ENCODE data around the gene GPRC5C.

Gene GPRC5C

DNA sequence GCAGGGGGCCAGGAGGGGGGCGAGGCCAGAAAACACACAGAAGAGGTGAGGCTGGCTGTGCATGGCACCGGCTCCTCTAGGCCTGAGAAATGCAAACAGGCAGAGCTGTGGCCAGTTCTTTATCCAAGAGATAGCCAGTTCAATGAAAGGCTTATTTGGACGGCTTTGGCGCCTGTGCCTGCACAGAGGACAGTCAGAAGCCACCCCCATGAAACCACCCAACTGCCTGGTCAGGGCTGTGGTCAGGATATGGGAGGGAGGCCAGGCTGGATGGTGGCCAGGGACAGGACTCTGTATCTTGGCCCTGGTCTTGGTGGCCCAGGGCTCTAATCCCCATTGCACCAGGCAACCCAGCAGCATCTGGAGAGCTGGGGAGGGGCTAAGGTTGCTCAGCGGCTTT lies 24.5 kb upstream of the GPRC5C start:
- no peak for DNase-seq

DNA sequence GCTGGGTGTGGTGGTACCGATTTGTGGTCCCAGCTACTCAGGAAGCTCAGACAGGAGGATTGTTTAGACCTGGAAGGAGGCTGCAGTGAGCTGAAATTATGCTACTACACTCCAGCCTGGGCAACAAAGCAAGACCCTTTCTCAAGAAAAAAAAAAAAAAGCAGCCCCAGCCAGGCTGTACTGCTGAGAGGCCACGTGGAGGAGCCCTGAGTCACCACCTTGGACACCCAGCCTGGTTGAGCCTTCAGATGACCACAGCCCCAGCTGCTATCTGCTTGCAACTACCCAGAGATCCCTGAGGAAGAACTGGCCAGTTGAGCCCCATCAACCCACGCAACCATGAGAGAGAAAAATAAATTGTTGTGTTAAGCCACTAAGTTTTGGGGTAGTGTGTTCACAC lies 23.6 kb upstream of the GPRC5C start:
- no peak for DNase-seq

DNA sequence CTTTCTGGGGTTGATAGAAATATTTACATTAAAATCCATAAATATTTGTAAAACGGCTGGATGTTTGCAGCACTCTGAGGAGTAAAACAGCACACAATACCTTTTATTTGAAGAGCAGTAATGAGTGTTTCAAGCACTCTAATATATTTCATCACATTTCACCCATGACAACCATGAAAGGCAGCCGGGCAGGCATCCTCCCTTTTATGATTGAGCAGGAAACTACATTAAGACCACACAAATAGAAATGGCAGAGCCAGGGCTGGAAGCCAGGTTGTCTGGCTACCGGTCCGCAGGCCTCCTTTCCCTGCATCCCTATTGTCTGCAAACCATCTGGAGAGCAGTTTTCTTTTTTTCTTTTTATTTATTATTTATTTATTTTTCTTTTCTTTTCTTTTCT lies 23.1 kb upstream of the GPRC5C start:
- DNase-seq, result no peak

DNA sequence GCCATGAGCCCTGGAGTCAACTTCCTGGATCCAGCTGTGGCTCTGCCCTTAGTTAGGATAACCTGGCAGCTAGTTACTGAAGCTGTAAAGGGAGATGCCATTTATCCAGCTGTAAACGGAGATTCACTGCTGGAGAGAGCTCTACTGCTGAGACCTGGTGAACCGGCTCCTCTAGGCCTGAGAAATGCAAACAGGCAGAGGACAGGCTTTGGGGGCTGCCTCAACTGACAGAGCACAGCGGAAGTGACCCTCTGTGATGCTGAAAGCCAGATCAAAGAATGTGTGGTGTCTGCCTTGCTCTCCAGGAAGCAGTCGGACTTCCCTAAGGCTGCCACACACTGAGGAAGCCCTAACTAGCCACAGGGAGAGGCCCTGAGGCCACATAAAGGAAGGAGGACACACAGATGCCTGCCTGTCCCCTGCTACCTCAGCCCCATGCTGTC lies 21.9 kb upstream of the GPRC5C start:
- no peak for DNase-seq

- no peak for DNase-seq
Measured at GRCh38 chr17:74412581-74412980, 19.3 kb upstream of the GPRC5C start.

GRCh38 chr17:74413491-74413890 lies 18.4 kb upstream of the GPRC5C start:
- DNase-seq, result no peak

DNA sequence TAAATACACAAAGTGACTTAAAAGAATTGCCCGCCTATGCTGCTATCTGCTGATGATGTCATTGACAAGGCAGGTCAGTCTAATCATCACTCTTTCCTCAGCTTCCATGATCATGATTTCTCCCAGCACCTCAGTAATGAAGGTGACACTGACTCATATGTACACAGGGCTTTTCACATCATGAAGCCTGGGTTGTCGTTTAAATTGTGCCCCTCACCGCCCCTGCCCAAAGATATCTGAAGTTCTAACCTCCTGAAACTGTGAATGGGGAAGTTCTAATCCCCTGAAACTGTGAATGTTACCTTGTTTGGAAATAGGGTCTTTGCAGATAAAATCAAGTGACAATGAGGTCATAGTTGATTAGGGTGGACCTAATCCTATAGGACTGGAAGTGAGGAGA lies 17.4 kb upstream of the GPRC5C start:
- DNase-seq, result no peak

GRCh38 chr17:74415608-74416396 lies 16.1 kb upstream of the GPRC5C start:
- no peak for DNase-seq

- peak; percentile 42 for DNase-seq
Measured at GRCh38 chr17:74417178-74418045, 14.5 kb upstream of the GPRC5C start.

- DNase-seq, result no peak
Measured at GRCh38 chr17:74419928-74420411, 11.9 kb upstream of the GPRC5C start.

- no peak for DNase-seq
Measured at GRCh38 chr17:74424117-74424516, 7.8 kb upstream of the GPRC5C start.

DNA sequence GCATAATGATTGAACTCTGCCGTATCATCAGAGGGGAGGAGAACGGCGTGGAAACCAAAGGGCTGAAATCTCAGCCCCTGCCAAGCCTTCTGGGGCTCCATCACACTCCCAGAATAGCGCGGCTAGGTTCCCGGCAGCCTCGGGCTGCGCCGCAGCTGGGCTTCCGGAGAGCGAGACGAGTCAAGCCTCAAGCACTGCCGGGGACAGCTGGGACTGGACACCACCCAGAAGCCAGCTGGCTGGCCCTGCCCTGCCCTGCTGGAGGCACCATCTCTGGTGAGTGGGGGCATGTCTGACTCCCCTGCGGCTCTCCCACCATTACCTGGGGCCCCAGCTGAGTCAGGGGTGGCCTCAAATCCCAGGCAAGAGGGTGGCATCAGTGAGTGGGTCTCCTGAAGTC lies 7.2 kb upstream of the GPRC5C start:
- no peak for DNase-seq

DNA sequence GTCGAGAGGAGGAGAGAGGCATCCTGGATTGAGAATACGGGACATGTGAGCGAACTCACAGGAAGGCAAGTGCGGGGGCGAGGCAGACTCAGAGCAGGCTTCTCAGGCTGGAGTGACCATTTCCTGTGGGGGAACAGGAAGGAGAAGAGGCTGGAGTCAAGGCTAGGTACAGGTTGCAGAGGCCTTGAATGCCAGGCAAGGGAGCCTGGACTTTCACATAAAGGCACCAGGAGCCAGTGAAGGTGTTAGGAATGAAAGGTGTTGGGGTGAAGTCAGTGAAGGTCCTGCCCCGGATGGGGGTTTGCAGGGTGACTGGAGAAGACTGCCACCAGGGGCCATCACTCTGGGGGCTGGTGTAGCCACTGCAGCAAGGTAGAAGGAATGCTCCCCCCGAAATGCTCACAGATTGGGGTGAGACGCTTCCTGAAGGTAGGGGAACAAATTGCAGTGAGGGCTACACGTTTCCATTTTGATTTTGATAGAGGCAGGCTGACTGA lies 5.3 kb upstream of the GPRC5C start:
- no peak for DNase-seq

DNA sequence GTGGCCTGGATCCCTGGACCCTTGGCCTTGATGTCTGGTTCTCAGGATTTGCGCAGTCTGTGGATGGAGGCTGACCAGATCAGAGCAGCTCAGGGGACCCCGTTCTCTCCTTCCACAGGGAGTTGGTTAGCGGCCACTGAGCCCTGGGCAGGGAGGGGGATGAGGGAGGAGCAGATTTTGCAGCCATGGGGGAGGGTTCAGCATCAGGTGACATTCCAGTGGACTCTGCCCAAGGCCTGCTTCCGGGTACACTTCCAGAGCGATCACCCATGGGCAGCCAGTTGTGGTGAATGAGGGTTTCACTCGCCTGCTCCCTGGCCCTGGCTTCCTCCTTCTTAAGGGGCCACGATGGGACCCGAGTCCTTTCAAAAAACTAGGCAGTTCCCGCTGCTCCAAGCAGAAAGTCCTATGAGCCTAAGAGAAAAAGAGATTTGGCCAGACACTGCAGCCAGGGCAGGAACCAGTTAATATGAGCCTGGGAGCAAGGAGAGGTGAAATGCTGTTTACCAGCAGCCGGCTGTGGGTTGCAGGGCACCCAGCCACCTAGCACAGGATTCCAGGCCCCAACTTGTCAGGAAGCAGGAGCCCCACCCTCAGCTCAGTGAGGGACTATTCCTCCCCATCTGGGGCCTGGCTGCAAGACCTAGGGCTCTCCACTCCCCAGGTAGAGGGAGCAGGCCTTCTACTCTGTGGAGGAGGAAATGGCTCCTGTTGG lies 4.7 kb upstream of the GPRC5C start:
- no peak for DNase-seq

- DNase-seq, result no peak
Measured at GRCh38 chr17:74427763-74428153, 4.1 kb upstream of the GPRC5C start.

DNA sequence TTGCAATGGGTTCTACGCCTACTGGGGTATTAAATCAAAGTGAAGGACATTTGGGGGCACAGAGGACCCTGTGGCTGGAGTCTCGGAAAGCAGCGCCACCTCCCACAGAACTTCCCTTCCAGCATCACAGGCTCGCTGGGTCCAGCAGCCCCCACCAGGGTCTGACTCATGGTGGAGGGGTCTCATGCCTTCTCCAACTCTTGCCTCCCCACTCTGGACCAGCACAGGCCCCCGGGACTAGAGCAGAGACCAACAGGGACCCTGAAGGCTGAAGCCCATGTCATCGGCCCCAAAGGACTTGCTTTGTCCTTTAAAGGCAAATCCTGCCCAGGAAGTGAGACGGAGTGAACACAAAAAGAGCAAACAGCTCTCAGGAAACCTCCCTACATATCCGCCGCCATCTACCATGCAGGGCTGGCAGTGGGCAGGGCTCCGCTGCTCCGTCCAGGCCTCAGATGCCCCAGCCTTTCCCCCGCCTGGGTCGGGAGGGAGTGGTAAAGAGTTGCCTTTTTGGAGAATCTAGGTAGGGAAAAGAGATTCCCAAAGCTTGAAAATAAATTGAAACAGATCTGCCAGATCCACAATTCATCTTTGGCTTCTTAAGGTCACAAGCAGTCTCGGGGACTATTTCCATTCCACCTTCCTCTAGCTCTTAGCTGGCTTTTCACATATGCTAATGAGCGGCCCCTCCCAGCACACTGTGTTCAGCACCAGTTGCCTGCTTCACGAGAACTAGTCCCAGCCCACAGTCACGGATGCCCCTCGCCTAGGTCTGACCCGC lies 2.1 kb upstream of the GPRC5C start:
- no peak for DNase-seq

GRCh38 chr17:74430385-74430705 lies 1.5 kb upstream of the GPRC5C start:
- no peak for DNase-seq

GRCh38 chr17:74430706-74431567 lies 951 bp upstream of the GPRC5C start:
- DNase-seq, result no peak

DNA sequence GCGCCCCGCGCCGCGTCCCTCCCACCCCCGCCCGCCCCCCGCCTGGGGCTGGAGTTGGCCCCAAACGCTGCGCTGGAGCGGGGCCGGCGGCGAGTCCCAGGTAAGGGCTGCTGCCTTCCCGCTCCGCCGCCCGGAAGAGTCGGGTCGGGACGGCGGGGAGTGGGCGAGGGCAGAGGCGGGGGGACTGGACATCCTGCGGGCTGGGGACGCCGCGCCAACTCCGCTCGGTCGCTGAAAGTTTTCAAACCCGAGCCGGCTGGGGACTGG lies 469 bp downstream of the GPRC5C start:
- no peak for DNase-seq

GRCh38 chr17:74432766-74433391 lies 991 bp downstream of the GPRC5C start:
- DNase-seq, result no peak

DNA sequence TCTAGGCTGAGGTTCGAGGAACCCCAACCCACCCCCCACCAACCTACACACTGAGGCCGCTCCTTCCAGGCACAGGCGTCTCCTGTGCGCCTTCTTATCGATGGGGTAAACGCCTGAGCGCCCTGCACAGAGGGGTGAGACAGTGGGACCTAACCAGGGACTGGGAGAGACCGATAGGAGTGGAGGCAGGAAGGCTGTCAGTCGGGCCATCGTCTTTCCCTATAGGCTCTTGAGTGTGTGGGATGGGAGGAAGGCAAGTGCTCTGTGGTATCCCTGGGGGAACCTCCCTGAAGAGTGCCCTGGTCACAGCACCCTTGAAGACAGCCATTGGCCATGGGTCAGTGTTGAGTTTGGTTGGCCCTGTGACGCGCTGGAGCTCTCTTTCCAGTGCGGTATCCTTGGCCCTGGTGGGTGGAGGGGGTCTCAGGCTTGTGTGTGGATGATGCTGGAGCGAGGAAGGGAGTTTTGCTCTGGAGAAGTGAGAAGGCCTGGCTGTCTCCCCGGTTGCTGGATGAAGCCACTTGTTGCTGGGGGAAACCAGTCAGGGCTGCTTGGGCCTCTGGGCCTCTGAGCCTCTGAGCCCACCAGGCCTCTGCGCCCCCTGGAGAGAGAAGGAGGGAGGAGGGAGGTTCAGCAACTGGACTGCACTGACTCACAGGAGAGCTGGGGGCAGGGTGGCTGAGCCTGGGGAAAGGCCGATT lies 1.7 kb downstream of the GPRC5C start:
- DNase-seq, result no peak
